PC-9 (cell line): ENCODE data around the gene TMEM51. TPM values are rescaled to one million over a fixed set of nuclear protein-coding genes. Genes with fewer than 3 reads are reported as not detected.

ENCODE experiments used
- BruUV-seq: library from RNA; stranded (reverse); fragments of 400-500 nt; replicated peaks from 2 replicates; lab custom pipeline; 2021; lab: Mats Ljungman, UMichigan
- CTCF ChIA-PET: fragments of 300-600 bp; sonication (Branson Sonifier 250); formaldehyde crosslinking; loops from one replicate; lab custom pipeline; 2022; ENCODE audit warnings: antibody characterized with exemption; lab: Charles Lee
- POLR2A ChIA-PET: fragments of 300-600 bp; sonication (Branson Sonifier 250); formaldehyde crosslinking; loops from one replicate; lab custom pipeline; 2022; ENCODE audit warnings: antibody characterized with exemption; ENCODE audit not compliant: unreplicated experiment; lab: Charles Lee
- DNase-seq, 2 experiments: peaks; one replicate each; pipeline versions ENCODE4 v3.0.0 to v3.0.0-alpha.2; 2015 to 2022; ENCODE audit warnings: mixed read lengths in 1 of 2
- H2AFZ ChIP-seq: fragments of 200-600 bp; sonication (generic); 2 replicates; pipeline ENCODE4 v1.8.1; 2017; ENCODE audit warnings: antibody characterized with exemption
- H3F3A ChIP-seq: fragments of 200-600 bp; sonication (generic); 2 replicates; pipeline ENCODE4 v1.8.1; 2017; ENCODE audit warnings: antibody characterized with exemption, mild to moderate bottlenecking, low read depth; ENCODE audit not compliant: insufficient read depth
- H3K27ac ChIP-seq: fragments of 200-600 bp; sonication (generic); 2 replicates; pipeline ENCODE4 v1.6.1; 2016; ENCODE audit warnings: mixed run types
- H3K27me3 ChIP-seq: fragments of 200-600 bp; sonication (generic); 2 replicates; pipeline ENCODE4 v1.6.1; 2016; ENCODE audit warnings: low read depth, mixed run types; ENCODE audit not compliant: insufficient read depth
- H3K36me3 ChIP-seq: fragments of 200-600 bp; sonication (generic); 2 replicates; pipeline ENCODE4 v1.6.1; 2016; ENCODE audit warnings: low read depth, mixed run types
- H3K4me1 ChIP-seq: fragments of 200-600 bp; sonication (generic); replicated peaks from 2 replicates; pipeline ENCODE4 v1.6.1; 2016; ENCODE audit warnings: mixed run types; ENCODE audit not compliant: insufficient read depth
- H3K4me2 ChIP-seq: fragments of 200-600 bp; sonication (generic); 2 replicates; pipeline ENCODE4 v1.6.1; 2017; ENCODE audit warnings: mixed run types
- H3K4me3 ChIP-seq: fragments of 200-600 bp; sonication (generic); 2 replicates; pipeline ENCODE4 v1.6.1; 2016; ENCODE audit warnings: mixed run types
- H3K79me2 ChIP-seq: fragments of 200-600 bp; sonication (generic); 2 replicates; pipeline ENCODE4 v1.6.1; 2017; ENCODE audit warnings: low read depth, mixed run types
- H3K9me2 ChIP-seq: fragments of 200-600 bp; sonication (generic); 2 replicates; pipeline ENCODE4 v1.8.1; 2017; ENCODE audit warnings: mild to moderate bottlenecking; ENCODE audit not compliant: insufficient read depth
- H3K9me3 ChIP-seq: fragments of 200-600 bp; sonication (generic); 2 replicates; pipeline ENCODE4 v1.8.1; 2016; ENCODE audit warnings: low read depth; ENCODE audit not compliant: insufficient read depth
- H4K20me1 ChIP-seq: fragments of 200-600 bp; sonication (generic); 2 replicates; pipeline ENCODE4 v1.8.1; 2017; ENCODE audit not compliant: insufficient read depth
- EZH2 ChIP-seq: fragments of 200-600 bp; sonication (generic); IDR thresholded peaks from 2 replicates; pipeline ENCODE4 v1.8.0; 2017; ENCODE audit warnings: antibody characterized with exemption, low read depth
- intact Hi-C: fragments of 100-400 bp; cut with micrococcal nuclease; formaldehyde crosslinking; loops from one replicate; pipeline ENCODE4 v1.10.0; 2022; ENCODE audit not compliant: unreplicated experiment
- total RNA-seq: library from RNA; stranded (reverse); gene quantifications from 2 replicates; pipeline ENCODE4 v1.2.3, GENCODE V29; 2021
- TF ChIP-seq, protein P1 (sequence below): fragments of 200-600 bp; sonication (generic); conservative IDR thresholded peaks from 2 replicates; pipeline ENCODE4 v1.6.1; 2017; ENCODE audit warnings: mixed run types, antibody characterized with exemption, mild to moderate bottlenecking, moderate library complexity

The TMEM51 gene
- total RNA-seq, 1 experiment from 2014 or later, result 11.7 TPM

DNA sequence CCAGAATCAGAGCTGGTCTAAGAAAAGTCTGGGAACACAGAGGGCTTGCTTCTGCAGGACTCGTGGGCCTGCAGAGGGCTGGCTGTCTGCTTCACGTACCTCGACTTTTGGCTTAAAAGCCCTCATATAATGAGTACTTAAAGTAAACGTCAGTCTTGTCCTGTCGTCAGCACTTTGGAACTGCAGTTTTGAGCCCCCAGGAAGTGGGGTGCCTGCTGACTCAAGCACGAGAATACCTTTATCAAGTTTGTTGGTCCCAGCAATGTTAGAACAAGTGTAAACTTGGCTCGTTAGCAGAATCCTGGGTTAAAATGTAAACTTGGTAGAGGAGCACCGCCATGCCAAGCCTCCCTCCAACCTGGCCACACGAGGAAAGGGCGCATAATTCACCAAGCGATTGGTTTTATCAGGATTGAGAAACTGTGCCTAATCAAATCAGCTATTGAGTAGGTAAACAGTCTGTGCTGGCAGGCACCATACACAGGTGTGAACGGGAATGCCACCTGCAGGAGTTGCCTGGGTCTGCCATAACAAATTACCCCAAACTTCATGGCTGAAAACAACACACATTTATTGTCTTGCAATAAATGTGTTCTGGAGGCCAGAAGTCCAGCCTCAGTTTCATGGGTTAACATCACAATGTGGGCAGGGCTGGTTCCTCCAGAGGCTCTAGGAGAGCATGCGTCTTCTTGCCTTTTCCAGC is 48.5 kb downstream of the TMEM51 start:
- Histone ChIP-seq H3K27me3 (no peaks in the 10 kb centered on the region), H3K4me1 (peaks cover 37% of the 10 kb centered on the region), H3K27ac (peak overlapping the region; percentile 98), H2AFZ (no peak overlapping the region), H3F3A (peaks cover 19% of the 10 kb centered on the region; the same call in 1 of the 2 replicates), H3K4me3 (no peak overlapping the region), H3K9me3 (no peaks in the 10 kb centered on the region), H3K36me3 (no peaks in the 10 kb centered on the region), H3K79me2 (peaks cover 13% of the 10 kb centered on the region; the same call in 1 of the 2 replicates), H3K9me2 (no peaks in the 10 kb centered on the region), H3K4me2 (peak overlapping the region; percentile 57), H4K20me1 (no peaks in the 10 kb centered on the region)
- CTCF ChIA-PET, result no interaction called here
- intact Hi-C loops, result loop anchor here (2.0 to 5.0 kb wide), 3 partner anchors 23 to 155 kb away; no protein-coding TSS in a partner anchor
- no peak for TF ChIP-seq EZH2
- TF ChIP-seq, protein P1, sequence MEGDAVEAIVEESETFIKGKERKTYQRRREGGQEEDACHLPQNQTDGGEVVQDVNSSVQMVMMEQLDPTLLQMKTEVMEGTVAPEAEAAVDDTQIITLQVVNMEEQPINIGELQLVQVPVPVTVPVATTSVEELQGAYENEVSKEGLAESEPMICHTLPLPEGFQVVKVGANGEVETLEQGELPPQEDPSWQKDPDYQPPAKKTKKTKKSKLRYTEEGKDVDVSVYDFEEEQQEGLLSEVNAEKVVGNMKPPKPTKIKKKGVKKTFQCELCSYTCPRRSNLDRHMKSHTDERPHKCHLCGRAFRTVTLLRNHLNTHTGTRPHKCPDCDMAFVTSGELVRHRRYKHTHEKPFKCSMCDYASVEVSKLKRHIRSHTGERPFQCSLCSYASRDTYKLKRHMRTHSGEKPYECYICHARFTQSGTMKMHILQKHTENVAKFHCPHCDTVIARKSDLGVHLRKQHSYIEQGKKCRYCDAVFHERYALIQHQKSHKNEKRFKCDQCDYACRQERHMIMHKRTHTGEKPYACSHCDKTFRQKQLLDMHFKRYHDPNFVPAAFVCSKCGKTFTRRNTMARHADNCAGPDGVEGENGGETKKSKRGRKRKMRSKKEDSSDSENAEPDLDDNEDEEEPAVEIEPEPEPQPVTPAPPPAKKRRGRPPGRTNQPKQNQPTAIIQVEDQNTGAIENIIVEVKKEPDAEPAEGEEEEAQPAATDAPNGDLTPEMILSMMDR, result no peak
- POLR2A ChIA-PET, result interaction anchor here (0.6 kb wide), 1 partner anchor 597 kb away, joined by 3 read pairs; no protein-coding TSS in a partner anchor
- BruUV-seq, result no TSS peak
- no peak for DNase-seq

DNA sequence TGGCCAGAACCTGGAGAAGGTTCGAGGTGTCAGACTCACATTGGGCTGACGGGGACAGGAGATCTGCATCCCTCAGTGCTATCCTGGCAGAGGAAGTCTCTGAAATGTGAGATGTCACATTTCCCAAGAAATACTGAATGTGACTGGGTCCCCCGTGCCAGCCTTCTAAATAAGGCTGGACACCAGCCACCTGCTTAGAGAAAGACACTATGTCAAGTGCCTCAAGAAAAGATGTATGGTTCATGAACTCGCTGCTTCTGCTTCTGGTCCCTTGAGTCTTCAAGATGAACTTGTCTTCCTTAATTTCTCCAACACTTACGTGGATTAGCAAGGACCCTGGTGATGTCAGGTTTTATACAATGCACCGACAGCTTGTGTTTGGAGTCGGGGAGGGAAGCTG is 51.4 kb downstream of the TMEM51 start:
- no peak for DNase-seq
- ChIA-PET POLR2A (no interaction called here), CTCF (no interaction called here)
- no peak for TF ChIP-seq EZH2
- TF ChIP-seq, protein P1, result no peak
- Histone ChIP-seq H3K27me3 (no peaks in the 10 kb centered on the region), H2AFZ (no peak overlapping the region), H3K27ac (no peak overlapping the region), H3K9me3 (no peaks in the 10 kb centered on the region), H3K4me3 (no peak overlapping the region), H3K79me2 (peaks cover 13% of the 10 kb centered on the region; the same call in 1 of the 2 replicates), H3K9me2 (no peaks in the 10 kb centered on the region), H3F3A (peaks cover 19% of the 10 kb centered on the region; the same call in 1 of the 2 replicates), H3K4me2 (no peak overlapping the region), H3K36me3 (no peaks in the 10 kb centered on the region), H4K20me1 (no peaks in the 10 kb centered on the region), H3K4me1 (peaks cover 46% of the 10 kb centered on the region)
- no TSS peak for BruUV-seq
- intact Hi-C loops, result loop anchor here (5.0 kb wide), 1 partner anchor 152 kb away; no protein-coding TSS in a partner anchor

DNA sequence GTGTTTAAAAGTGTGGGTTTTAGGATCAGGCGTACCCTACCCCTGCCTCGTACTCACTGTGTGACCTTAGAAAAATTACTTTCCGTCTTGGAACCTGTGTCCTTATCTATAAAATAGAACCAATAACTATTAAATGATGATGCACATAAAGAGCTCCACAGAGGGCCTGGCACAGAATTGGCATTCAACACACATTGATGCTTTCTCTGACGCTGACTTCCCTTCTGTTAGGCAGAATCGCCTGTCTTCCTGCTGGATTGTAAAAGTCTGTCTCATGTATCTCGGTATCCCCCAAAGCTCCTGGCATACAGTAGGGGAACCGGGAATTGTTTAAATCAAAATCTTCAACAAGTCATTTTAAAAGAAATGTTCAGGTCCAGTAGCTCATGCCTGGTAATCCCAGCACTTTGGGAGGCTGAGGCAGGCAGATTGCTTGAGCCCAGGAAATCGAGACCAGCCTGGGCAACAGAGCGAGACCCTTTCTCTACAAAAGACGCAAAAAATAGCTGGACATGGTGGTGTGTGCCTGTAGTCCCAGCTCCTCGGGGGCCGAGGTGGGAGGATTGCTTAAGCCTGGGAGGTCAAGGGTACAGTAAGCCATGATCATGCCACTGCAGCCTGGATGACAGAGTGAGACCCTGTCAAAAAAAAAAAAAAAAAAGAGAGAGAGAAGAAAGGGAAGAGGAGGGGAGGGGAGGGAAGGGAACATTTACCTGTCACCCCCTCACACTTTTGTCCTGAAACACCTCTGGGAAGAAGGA is 52.2 kb downstream of the TMEM51 start:
- POLR2A ChIA-PET, result interaction anchor here (0.6 kb wide), 2 partner anchors 53 to 244 kb away, joined by 3 read pairs; no protein-coding TSS in a partner anchor
- peaks cover 13% of the 10 kb centered on the region; the same call in 1 of the 2 replicates for H3K79me2 ChIP-seq

More for the DNA sequence above, 52.2 kb downstream of the TMEM51 start:
- H3K27ac ChIP-seq, result peak overlapping the region; percentile 68
- H3K9me3 ChIP-seq, result no peaks in the 10 kb centered on the region
- H3K4me2 ChIP-seq, result peak overlapping the region; percentile 58
- H3K27me3 ChIP-seq, result no peaks in the 10 kb centered on the region
- peaks cover 15% of the 10 kb centered on the region; the same call in 1 of the 2 replicates for H3F3A ChIP-seq
- DNase-seq, result no peak
- no peaks in the 10 kb centered on the region for H3K36me3 ChIP-seq
- H4K20me1 ChIP-seq, result no peaks in the 10 kb centered on the region
- no peak overlapping the region for H2AFZ ChIP-seq
- TF ChIP-seq EZH2, result no peak
- TF ChIP-seq, protein P1, result no peak
- peaks cover 41% of the 10 kb centered on the region for H3K4me1 ChIP-seq
- intact Hi-C loops, result loop anchor here (1.0 kb wide), 1 partner anchor 52 kb away; the partner anchor contains the start of gene TMEM51
- BruUV-seq, result TSS peak; percentile 87
- CTCF ChIA-PET, result interaction anchor here (0.6 to 1.0 kb wide), 4 partner anchors 10 to 77 kb away, joined by 3 to 4 read pairs (median 3); no protein-coding TSS in a partner anchor
- no peaks in the 10 kb centered on the region for H3K9me2 ChIP-seq
- H3K4me3 ChIP-seq, result no peak overlapping the region
